HG02852 (cell line): Measurements from ENCODE around the gene EPB41L4A.

Source experiments
- ATAC-seq: cut with Tn5 transposase; IDR thresholded peaks from one replicate; pipeline ENCODE4 v1.9.1; 2021; ENCODE audit warnings: mild to moderate bottlenecking, moderate library complexity; ENCODE audit not compliant: unreplicated experiment

The EPB41L4A gene

DNA sequence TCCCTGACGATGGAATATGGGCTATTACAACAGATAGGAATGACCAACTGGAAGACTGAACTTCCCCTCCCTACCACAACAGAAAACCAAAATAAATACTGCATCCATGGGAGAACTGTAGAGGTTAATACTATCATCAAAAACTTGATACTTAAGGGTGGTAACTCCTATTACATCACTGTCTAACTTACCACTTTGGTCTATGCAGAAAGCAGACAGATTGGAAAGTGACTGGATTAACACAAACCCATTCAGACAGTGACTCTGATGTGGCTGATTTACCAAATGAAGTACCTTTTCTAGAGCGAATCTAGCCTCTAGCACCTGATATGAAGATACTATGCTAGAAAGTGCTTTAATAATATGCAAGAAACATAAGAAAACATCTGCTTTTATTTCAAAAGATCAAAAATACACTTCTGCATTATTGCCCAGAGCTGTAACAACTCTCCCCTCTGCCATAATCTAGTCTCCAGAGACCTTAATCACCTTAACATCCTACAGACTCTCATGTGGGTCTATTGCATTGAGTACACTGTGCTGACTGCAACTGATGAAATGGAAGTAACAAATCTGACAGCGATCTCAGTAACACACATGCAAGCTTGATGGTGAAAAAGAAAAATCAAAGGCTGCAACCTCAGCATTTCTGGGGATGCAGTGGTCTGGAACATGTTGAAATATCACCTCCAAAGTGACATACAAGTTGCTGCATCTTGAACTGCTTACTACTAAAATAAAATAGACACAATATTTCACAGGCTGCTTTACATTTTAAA is 62.7 kb downstream of the EPB41L4A start:
- ATAC-seq: no peak

GRCh38 chr5:112355058-112355685 is 63.9 kb downstream of the EPB41L4A start:
- ATAC-seq: no peak

GRCh38 chr5:112353678-112354077 is 65.4 kb downstream of the EPB41L4A start:
- no peak for ATAC-seq

GRCh38 chr5:112351225-112351624 is 67.9 kb downstream of the EPB41L4A start:
- ATAC-seq: no peak

DNA sequence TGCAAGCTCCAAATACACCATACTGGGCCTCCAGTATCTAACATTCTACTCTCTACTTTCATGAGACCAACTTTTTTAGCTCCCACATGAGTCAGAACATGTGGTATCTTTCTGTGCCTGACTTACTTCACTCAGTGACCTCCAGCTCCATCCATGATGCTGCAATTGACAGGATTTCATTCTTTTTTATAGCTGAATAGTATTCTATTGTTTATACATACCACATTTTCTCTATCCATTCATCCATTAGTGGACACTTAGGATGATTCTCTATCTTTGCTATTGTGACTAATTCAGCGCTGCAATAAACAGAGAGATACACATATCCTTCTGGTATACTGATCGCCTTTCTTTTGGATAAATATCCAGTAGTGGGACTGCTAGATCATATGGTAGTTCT is 68.5 kb downstream of the EPB41L4A start:
- no peak for ATAC-seq

GRCh38 chr5:112349371-112349770 is 69.7 kb downstream of the EPB41L4A start:
- no peak for ATAC-seq

GRCh38 chr5:112348915-112349314 is 70.2 kb downstream of the EPB41L4A start:
- no peak for ATAC-seq

DNA sequence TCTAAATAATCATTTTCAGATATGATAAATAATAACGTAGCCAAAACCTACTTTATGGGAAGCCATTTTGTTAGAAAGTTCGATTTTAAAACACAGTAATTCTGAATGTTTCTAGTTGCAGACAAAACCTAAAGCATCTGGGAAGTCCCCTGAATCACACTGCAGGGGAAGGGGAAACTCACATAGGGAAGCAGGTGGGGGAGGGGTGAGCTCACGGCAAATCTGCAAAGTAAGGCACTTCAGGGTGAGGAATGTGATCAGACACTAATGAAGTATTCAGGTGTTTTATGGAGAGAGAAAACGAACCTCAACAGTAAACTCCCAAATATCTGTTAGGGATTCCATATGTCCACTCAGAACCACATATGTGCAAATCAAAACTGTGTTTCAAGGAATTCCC is 70.7 kb downstream of the EPB41L4A start:
- no peak for ATAC-seq

DNA sequence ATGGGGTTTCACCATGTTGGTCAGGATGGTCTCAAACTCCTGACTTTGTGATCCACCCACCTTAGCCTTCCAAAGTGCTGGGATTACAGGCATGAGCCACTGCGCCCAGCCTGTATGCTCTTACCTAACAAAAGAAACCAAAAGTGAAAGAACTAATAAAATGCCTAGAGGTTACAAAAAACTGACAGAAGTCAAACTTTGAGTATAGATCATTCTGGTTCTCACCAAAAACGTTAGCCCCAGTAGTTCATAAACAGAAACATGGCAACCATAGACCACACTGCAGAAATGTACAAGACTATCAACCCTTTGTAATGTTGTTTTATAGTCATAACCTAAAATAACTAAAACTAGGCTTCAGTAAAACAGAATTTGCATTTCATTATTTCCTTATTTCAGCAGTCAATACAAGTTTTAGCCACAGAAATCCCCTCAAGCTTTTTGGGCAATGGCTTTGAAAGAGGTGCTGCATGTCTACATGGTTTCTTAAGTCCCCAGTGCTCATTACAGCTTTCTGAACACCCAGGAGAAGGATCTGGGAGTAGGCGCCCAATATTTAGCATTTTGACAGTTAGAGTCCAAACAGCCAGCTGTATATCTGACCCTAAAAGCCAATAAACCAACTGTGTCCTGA is 72.5 kb downstream of the EPB41L4A start:
- peak; percentile 62 for ATAC-seq

GRCh38 chr5:112344540-112344939 is 74.5 kb downstream of the EPB41L4A start:
- ATAC-seq: no peak

GRCh38 chr5:112342389-112342788 is 76.7 kb downstream of the EPB41L4A start:
- ATAC-seq: no peak

- no peak for ATAC-seq
Measured at GRCh38 chr5:112339761-112340160, 79.3 kb downstream of the EPB41L4A start.

- ATAC-seq: no peak
Measured at GRCh38 chr5:112338681-112339337, 80.3 kb downstream of the EPB41L4A start.

DNA sequence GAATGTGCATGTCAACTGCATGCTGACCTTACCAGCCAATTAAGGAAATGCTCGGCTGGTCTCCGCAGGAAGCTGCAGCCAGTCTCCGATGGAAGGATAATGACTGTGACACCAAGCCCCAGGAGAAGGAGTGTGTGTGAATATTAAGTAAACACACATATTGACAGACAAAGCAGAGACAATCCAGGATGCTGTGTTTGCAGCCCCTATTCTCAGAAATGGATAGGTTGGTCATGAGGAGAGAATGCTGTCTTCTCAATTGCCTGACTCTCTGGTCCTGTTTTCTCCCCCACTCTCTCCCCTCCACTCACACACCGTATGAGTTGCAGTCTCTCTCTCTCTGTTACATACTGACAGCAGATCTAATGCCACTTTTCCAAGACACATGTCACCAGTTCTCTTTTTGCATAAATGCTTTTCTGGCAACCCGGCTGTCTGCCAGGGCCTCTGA is 85.7 kb downstream of the EPB41L4A start:
- ATAC-seq: no peak

DNA sequence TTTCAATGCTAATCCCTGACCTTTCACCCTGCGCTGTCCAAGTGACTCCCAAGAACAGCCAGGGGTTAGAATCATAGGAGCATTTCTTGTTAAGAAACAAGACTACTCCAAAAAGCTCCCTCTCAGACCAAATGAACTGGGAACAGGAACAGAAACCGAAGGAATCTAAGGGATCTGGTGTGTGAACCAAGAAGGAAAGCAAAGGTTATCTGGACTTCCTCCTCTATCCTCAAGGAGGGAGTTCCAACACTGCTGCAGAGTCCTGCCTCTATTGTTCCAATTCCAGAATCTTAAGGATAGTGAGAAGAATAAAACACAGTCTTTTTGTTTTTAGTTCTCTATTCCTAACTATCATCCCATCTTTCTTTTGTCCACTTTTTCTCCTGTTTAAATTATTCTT is 87.2 kb downstream of the EPB41L4A start:
- ATAC-seq: no peak

DNA sequence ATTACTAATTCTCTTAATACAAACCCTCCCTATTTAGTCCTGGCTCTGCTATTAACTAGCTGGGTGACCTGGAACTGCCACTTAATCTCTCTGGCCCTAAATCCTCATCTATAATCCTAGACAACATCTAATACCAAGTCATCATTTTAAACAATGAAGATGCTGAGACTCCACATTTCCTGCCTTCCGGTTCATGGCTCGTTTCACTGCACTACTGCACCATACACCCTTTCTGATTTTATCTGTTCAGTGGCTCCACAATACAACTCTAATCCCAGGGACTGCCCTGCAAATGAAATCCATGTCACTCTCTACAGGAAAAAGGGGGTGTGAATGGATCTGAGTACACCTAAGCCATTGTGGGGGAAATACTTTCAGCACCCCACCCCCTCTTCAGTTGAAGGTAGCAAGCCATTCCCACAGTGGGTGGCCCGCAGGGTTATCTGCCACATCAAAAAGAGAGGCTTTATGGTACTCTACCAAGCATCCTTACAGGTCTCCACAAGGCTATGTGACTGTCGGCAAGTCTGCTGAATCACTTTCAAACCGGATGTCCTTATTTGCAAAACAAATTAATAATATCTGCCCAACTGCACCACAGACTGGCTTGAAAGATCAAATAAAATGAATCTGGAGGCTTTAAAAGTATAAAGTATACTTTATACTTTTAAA is 89.5 kb downstream of the EPB41L4A start:
- peak; percentile 93 for ATAC-seq

DNA sequence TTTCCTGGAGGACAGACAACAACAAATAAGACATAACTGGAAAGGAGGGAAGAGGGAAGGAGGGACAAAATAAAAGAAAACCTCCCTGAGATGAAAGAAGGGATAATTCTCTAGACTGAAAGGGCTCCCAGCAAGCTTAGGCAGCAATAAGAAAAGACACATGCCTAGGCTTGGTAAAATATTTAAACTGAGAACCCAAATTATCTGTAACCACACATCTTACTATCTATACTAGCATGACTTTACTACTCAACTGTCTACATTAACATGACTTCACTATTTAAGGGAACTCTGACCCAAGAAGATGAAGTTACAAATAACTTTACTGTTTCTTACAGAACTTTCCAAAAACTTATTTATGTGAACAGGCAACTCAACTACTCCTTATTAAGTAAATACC is 95.9 kb downstream of the EPB41L4A start:
- ATAC-seq: no peak

- no peak for ATAC-seq
Measured at GRCh38 chr5:112320408-112320807, 98.7 kb downstream of the EPB41L4A start.

DNA sequence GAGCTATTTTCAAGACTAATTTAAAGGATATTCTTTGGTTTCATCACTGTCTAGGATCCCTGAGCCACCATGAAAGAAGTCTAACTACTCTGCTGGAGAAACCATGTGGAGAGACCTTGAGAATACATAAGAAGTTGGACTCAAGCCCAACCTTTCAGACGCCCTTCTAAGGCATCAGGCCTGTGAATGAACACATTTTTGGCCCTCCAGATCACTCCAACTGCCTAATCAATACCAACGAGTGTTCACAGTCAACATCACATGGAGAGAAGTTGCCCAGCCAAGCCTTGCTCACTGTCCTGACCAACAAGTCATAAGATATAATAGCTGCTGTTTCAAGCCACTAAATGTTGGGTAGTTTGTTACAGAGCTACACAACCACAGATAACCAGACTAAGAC is 100.7 kb downstream of the EPB41L4A start:
- no peak for ATAC-seq

DNA sequence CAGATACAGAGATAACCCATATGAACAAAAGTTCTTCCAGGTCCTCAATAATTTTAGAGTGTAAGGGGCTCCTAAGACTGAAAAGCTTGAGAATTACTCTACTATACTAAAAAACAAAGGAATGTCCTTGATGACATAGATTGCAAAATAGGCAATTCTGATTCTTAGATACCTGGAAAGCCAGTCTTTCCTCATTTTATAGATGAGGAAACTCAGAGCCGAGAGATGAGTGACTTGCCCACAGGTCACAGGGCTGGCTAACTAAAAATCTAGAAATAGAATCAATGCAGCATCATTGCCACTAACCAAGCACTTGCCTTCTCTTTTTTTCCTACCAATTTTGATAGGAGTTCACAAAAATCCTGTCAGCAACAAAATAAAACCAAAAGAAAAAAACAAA is 101.2 kb downstream of the EPB41L4A start:
- ATAC-seq: no peak

DNA sequence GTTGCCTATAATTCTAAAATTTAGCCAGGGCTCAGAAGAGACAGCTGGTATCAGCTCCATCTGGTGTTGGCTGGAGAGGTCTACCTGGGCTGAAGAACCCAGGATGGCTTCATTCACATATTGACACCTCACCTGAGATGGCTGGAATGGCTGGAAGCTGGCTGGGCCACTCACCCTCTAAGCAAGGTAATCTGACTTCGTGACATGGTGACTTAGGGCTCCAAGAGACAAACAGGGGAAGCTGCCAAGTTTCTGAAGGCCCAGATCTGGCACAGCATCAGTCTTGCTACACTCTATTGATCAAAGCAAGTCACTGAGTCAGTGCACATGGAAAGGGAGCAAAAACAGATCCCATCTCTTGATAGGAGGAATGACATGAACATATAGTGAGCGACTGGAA is 102.3 kb downstream of the EPB41L4A start:
- no peak for ATAC-seq
